Nephron (organoid): ENCODE data around the gene TRMT44.
A peak's percentile ranks its signal among the peaks of the same experiment; 100 is the strongest.

Experiments used
- H3K27ac Mint-ChIP-seq, 3 experiments: 2 replicates each; pipeline ENCODE4 v1.8.0; 2020; ENCODE audit warnings: mixed read lengths in 3 of 3, mild to moderate bottlenecking in 2 of 3, moderate library complexity in 1 of 3
- H3K27me3 Mint-ChIP-seq: 2 replicates; pipeline ENCODE4 v1.8.0; 2021; ENCODE audit warnings: low read depth, mild to moderate bottlenecking, moderate library complexity, mixed read lengths
- H3K36me3 Mint-ChIP-seq: 2 replicates; pipeline ENCODE4 v1.8.0; 2020; ENCODE audit warnings: low read depth, mixed read lengths
- H3K4me1 Mint-ChIP-seq: 2 replicates; pipeline ENCODE4 v1.8.0; 2020; ENCODE audit warnings: mixed read lengths
- H3K4me3 Mint-ChIP-seq, 3 experiments: 2 replicates each; pipeline ENCODE4 v1.8.0; 2020; ENCODE audit warnings: mild to moderate bottlenecking in 3 of 3, mixed read lengths in 3 of 3, moderate library complexity in 2 of 3
- H3K9me3 Mint-ChIP-seq: 2 replicates; pipeline ENCODE4 v1.8.0; 2020; ENCODE audit warnings: mixed read lengths
- CTCF ChIP-seq, 3 experiments: fragments of 200-600 bp; sonication (generic); IDR thresholded peaks; one replicate each; pipeline ENCODE4 v1.5.0; 2021; ENCODE audit warnings: antibody characterized with exemption in 3 of 3; ENCODE audit not compliant: unreplicated experiment in 3 of 3

Gene TRMT44

GRCh38 chr4:8443801-8444200, 3.2 kb downstream of the TRMT44 start:
- Mint-ChIP-seq H3K9me3 (peaks cover 4% of the 10 kb centered on the region), H3K4me1 (peaks cover 53% of the 10 kb centered on the region), H3K27me3 (no peaks in the 10 kb centered on the region), H3K4me3 (peak overlapping the region in 1 of 3 experiments; percentile 82), H3K27ac (no peak overlapping the region), H3K36me3 (peaks cover 5% of the 10 kb centered on the region)
- no peak for TF ChIP-seq CTCF (IDR thresholded peaks at IDR 0.05; ENCODE audit: unreplicated experiment in 3 of 3)

DNA sequence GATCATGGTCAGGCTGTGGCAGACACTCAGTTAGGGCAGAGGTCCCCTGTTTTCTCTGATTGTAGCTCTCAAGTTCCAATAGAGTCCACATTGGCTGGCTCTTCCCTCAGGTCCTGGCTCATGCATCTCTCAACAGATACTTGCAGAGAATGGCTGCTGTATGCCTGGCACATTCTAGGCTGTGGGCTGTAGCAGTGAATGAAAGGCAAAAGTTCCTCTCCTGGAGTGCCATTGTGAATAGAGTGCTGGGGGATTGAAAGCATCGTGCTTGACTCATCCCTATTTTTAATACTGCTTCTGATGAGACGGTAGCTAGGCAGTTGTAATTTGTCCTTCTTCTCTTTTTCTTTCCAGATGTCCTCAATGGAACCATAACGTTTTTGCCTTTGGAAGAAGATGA, 5.5 kb downstream of the TRMT44 start:
- H3K27me3 Mint-ChIP-seq: no peaks in the 10 kb centered on the region
- peaks cover 35% of the 10 kb centered on the region for H3K4me1 Mint-ChIP-seq
- no peak overlapping the region for H3K4me3 Mint-ChIP-seq
- H3K36me3 Mint-ChIP-seq: peaks cover 7% of the 10 kb centered on the region
- no peak overlapping the region for H3K27ac Mint-ChIP-seq
- H3K9me3 Mint-ChIP-seq: no peaks in the 10 kb centered on the region
- TF ChIP-seq CTCF (IDR thresholded peaks at IDR 0.05; ENCODE audit: unreplicated experiment in 3 of 3): no peak

DNA sequence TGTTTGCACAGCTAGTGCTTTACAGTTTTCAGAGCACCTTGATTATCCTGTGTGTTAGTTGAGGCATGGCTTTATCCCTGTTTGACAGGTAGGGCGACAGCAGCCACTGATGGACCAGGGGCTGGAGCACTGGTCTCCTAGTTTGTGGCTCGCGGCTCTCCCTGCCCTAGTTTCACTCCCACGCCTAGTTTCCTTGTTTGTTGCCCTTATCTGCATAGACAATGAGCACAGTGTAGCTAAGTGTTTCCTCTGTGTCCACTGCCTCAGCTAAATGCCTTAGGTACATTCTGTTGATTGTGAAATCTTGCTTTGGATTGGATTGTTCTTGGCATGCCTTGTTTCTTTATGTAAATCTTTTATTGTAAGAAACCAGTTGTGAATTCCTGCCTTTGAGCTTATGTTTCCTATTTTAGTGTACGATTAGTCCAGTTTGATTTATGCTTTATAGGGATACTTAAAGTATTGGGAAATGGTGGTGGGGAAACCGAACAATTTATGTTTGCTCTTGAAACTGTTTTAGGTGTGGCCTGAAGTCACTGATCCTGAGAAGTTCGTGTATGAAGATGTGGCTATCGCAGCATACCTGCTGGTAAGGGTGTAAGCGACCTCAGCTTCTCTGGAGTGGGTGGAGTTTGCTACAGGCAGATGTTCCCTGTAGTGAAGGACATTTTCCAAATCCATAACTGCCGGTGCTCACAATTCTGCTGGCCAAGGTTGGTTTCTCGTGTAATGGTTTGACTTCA, 11.0 kb downstream of the TRMT44 start:
- Mint-ChIP-seq H3K27me3 (no peaks in the 10 kb centered on the region), H3K36me3 (peaks cover 37% of the 10 kb centered on the region), H3K9me3 (no peaks in the 10 kb centered on the region), H3K4me3 (no peak overlapping the region), H3K4me1 (no peaks in the 10 kb centered on the region), H3K27ac (no peak overlapping the region)
- TF ChIP-seq CTCF (IDR thresholded peaks at IDR 0.05; ENCODE audit: unreplicated experiment in 3 of 3): no peak

- no peak overlapping the region for H3K27ac Mint-ChIP-seq
- no peak overlapping the region for H3K4me3 Mint-ChIP-seq
- H3K27me3 Mint-ChIP-seq: no peaks in the 10 kb centered on the region
- TF ChIP-seq CTCF (IDR thresholded peaks at IDR 0.05; ENCODE audit: unreplicated experiment in 3 of 3): no peak
- H3K36me3 Mint-ChIP-seq: peaks cover 50% of the 10 kb centered on the region
- H3K4me1 Mint-ChIP-seq: no peaks in the 10 kb centered on the region
- no peaks in the 10 kb centered on the region for H3K9me3 Mint-ChIP-seq
These were observed 13.4 kb downstream of the TRMT44 start for GRCh38 chr4:8453957-8454356.

DNA sequence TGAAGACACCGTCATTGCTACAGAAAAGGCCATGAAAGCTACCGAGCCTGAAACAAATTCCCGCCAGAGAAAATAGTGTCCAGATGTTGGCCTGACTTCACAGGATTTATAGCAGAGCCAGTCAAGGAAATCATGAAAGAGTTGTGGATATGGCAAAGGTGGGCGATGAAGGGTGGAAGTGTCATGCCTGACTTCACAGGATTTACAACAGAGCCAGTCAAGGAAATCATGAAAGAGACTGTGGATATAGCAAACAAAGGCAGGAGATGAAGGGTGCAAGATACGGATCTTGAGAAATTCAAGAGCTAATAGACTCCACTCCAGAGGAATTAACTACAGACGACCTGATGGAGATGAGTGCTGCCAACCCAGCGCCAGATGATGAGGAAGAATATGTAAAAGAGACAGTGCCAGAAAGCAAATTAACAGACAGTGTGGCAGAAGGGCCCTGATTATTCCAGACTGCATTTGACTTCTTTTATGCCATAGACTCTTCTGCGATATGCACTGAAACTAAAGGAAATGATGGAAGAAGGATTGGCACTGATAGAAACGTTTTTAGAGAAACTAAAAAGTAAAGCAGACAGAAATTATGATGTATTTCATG, 17.2 kb downstream of the TRMT44 start:
- no peak for TF ChIP-seq CTCF (IDR thresholded peaks at IDR 0.05; ENCODE audit: unreplicated experiment in 3 of 3)
- Mint-ChIP-seq H3K4me1 (no peaks in the 10 kb centered on the region), H3K27me3 (no peaks in the 10 kb centered on the region), H3K4me3 (no peak overlapping the region), H3K9me3 (no peaks in the 10 kb centered on the region), H3K36me3 (peaks cover 53% of the 10 kb centered on the region), H3K27ac (peak overlapping the region in 1 of 3 experiments; percentile 8)
